AG08395 (cell line): ENCODE results near the gene TCTN1.
"Not testable (repeated sequence)": the region's sequence is repeated elsewhere in the genome, so short reads cannot be mapped to it uniquely, and the experiment has no call there.

Experiments used
- DNase-seq: peaks from one replicate; pipeline ENCODE4 v3.0.0; 2012; ENCODE audit warnings: mixed read lengths, low spot score

TCTN1 gene

DNA sequence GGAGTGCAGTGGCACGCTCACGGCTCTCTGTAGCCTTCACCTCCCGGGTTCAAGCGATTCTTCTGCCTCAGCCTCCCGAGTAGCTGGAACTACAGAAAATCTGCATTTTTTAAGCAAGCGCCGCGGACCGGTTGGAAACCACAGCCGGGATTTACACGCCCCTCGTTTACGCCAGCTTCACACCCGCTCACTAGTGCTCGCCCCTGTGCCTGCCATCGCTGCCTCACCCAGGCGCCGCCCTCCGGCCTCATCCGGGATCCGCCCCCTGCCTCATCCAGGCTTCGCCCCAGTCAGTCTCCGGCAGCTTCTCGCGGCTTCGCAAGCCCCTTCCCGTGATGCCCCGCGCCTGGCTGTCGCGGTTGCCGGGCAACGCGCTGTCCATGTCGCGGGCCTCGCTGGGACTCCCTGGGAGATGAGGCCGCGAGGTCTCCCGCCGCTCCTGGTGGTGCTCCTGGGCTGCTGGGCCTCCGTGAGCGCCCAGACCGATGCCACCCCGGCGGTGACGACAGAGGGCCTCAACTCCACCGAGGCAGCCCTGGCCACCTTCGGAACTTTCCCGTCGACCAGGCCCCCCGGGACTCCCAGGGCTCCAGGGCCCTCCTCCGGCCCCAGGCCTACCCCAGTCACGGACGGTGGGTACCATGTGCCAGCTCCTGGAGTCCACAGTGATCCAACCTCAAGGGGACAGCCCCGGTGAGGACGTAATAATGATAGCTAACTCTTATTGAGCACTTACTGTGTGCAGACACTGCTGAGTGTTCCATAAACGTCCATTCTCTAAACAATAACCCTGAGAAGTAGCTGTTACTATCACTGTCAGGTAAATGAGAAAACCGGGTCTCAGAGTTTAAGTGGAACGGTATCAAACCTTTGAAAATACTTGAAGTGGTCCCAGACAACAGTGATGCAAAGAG, at the start of gene TCTN1:
TSS of gene TCTN1 (plus strand) at position 359 of the 914 bp plus-strand sequence. CDS start at position 413, 54 bp downstream.
- DNase-seq, result peak; percentile 99

DNA sequence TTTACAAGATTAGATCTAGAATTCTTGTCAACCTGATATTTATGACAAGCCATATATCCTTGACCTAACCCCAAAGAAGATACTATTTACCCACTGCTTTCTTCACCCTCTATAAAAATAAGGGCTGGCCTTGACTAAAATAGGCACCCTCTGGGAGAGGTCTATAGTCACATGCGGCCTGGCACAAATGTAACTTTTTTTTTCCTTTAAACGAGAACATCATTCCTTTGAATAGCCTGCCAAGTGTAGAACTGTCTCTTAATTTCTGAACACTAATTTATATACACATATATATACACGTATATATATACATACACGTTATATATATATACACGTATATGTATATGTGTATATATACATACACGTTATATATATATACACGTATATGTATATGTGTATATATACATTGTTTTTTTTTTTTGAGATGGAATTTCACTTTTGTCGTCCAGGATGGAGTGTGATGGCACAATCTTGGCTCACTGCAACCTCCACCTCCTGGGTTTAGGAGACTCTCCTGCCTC, 49.4 kb upstream of the TCTN1 start:
- DNase-seq, result no peak

DNA sequence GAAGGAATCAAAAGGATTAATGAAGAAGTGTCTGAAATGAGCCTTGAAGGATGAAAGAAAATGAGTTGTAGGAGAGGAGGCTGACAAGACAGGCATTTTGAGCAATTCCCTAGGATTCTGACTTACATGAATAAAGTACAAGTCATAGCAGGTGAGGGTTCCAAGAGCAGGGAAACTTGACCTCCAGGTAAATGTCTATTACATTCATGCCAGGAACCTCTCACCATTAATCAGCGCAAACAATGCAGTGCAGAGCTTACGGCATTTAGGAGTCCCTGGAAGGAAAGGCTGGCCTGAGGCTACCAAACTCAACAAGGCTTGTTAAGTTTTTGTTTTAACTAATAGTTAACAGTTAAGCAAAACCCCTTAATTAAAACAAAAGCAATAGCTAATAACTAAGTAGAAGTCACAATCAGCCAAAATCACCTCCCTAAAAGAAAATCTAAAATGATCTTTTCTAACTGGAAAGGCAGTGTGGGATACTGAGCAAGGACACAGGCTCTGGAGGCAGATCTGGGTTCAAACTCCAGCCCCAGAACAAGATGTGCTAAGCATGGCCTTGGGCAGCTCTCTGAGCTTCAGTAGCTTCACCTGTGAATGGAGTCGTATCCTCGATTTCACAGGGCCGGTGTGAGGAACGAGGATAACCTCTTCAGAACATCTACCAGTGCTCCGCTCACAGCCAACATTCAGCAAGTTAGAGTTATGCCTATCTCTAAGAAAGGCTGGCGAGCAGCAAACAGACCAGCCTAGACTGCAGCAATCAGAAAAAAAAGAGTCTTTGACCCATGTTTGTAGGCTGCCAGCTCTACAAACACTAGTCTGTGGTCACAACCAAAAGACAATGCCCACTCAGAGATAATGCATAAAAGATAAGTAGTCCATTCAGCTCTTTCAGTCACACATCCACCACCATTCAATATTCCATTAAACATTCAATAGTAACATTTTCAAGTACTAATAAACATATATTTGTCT, 47.7 kb upstream of the TCTN1 start:
- no peak for DNase-seq

DNA sequence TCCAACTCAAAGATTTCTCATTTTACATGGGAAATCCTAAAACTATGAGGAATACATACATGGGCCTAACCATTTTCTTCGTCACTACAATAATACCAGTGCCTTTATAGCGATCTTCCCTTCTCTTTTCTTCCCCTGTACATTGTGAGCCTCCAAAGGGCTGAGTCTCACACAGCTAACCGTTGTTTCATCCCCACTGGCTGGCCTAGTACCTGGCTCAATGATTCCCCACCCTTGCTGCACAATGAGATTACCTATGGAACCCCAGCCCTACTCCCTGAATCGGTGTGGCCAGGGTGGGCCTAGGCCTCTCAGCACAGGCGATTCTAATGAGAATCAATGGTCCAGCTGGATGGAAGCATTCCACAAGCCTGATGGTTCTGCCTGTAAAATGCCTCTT, 46.9 kb upstream of the TCTN1 start:
- no peak for DNase-seq

DNA sequence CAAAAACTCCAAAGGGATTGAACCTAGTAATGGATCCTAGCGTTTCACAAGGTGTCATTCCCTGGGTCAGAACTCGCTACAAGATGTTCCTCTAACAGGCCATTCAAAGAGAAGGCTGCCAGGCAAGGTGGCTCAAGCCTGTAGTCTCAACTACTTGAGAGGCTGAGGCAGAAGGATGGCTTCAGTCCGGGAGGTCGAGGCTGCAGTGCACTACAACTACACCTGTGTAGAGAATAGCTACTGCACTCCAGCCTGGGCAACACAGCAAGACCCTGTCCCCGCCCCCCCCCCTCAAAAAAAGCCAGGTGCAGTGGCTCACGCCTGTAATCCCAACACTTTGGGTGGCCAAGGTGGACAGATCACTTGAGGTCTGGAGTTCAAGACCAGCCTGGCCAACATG, 45.2 kb upstream of the TCTN1 start:
- no peak for DNase-seq

DNA sequence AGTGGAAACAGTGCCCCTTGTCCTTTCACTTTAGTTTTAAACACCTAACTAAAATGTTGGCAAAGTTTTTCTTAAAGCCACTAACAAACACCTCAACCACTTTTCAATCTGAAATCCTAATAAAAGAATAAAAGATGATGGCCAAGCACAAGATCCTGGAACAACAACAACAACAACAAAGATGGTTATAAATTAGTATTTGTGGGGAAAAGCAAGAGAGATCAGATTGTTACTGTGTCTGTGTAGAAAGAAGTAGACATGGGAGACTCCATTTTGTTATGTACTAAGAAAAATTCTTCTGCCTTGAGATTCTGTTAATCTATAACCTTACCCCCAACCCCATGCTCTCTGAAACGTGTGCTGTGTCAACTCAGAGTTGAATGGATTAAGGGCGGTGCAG, 44.1 kb upstream of the TCTN1 start:
- not testable (repeated sequence) for DNase-seq

DNA sequence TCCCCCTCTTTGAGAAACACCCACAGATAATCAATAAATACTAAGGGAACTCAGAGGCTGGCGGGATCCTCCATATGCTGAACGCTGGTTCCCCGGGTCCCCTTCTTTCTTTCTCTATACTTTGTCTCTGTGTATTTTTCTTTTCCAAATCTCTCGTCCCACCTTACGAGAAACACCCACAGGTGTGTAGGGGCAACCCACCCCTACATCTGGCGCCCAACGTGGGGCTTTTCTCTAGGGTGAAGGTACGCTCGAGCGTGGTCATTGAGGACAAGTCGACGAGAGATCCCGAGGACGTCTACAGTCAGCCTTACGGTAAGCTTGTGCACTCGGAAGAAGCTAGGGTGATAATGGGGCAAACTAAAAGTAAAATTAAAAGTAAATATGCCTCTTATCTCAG, 43.1 kb upstream of the TCTN1 start:
- DNase-seq, result not testable (repeated sequence)

DNA sequence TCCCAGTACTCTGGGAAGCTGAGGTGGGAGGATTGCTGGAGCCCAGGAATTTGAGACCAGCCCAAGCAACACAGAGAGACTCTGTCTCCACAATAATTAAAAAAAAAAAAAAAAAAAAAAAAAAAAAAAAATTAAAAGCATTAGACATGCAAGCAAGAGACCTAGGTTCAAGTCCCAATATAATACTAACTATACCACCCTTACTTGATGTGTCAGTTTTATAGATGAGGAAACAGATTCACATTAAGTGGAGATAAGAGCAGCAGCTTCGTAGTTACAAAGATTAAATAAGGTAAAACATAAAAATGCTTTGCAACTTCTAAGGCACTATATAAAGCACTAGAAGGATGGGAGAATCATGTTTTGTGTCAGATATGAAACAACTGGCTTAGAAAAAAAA, 39.9 kb upstream of the TCTN1 start:
- no peak for DNase-seq

DNA sequence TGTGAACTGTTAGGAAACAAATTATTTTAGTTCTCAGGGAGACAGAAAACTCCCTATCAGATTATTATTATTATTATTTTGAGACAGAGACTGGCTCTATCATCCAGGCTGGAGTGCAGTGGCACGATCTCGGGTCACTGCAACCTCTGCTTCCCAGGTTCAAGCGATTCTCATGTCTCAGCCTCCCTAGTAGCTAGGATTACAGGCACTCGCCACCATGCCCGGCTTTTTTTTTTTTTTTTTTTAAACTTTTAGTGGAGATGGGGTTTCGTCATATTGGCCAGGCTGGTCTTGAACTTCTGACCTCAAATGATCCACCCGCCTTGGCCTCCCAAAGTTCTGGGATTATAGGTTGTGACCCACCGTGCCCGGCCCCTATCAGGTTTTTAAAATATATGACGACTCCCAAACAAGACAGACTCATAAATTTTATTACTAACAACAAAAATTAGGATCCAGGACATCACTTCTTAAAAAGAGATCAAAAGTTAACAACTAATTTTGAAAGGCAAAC, 39.2 kb upstream of the TCTN1 start:
- DNase-seq, result not testable (repeated sequence)

DNA sequence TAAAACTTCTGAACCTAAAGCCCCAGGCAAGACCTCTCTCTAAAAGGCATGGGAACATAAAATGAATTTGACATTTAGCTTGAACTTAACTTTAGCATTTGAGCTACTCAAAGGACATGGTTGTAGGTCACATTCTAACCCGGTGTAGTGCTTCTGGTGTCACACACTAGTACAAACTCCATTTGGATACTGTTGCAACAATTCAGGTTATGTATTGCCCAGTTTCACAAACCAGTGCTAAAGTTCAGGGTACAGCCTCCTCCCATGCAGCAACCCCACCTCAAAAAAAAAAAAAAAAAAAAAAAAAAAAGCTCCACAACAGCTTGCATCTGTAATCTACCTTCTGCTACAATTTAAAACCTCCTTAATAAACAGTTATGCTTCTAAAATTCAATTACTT, 38.6 kb upstream of the TCTN1 start:
- no peak for DNase-seq

DNA sequence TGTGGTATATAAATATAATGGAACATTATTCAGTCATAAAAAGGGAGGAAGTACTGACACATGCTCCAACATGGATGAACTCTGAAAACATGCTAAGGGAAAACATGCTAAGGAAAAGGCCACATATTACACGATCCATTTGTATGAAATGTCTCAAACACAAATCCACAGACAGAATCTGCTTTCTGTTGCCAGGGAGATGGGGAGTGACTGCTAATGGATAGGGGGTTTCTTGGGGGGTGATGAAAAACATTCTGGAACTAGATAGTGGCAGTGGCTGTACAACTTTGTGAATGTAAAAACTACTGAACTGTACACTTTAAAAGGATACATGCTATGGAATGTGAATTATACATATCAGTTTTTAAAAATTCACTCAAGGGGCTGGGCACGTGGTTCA, 37.4 kb upstream of the TCTN1 start:
- no peak for DNase-seq

DNA sequence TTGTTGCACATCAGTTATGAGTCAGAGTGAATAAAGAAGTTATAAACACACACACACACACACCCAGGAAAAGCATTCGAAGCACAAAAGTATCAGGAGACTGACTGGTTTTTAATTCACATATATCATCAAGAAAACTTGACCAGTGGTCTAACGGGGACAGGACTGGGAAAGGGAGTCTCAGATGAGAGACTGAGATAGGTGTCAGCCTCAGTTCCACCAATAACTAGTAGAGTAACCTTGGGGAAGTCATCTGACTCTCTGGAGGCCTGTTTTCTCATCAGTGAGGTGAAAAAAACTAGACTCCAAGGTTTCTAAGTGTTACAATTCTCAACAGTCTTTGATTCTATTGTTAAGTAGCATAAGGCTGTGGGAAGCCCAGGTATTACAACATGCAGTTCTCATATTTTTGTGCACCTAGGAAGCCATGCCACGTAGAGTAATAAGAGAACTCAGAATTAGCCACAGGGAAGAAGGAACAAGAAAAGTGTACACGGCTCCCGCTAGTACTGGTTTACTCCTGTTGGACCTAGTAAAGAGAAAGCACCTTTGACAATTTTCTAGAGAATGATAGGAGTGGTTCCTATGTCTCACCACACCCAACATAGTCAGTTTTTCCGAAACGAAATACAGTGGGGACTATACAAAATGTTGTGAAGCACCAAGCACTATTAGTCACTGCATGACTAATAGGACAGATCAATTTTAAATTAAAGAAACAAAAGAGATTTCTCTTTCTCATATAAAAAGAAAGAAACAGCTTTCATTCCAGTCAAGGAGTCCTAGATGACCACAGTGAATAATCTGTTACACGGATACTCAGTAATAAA, 35.9 kb upstream of the TCTN1 start:
- DNase-seq, result peak; percentile 66

DNA sequence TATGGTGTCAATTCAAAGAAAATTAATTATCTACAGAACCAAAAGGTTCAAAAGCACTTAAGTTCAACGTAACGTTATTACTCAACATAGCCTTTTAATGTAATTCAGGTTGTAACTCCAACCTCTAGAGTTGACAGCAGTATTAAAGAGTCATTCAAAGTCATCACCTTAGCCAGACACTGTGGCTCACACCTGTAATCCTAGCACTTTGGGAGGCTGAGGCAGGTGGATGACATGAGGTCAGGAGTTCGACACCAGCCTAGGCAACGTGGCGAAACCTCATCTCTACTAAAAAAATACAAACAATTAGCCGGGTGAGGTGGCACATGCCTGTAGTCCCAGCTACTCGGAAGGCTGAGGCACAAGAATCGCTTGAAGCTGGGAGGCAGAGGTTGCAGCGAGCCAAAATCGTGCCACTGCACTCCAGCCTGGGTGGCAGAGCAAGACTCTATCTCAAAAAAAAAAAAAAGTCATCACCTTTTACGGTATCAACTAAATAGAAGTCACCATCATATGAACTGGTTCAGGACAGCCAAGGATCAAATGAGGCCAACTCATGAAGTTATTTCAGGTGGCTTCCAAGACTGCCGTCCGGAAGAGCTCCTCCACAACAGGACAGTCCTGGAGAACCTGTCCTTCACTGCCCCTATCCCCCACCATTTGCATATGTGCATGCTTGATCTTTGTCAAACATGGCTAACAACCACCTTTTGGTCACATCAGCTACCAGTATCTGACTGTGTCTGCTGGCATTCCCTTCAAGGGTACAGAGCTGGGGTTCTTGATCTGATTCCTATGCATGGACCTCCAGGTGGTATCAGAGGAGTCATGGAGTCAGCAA, 35.0 kb upstream of the TCTN1 start:
- DNase-seq, result no peak

DNA sequence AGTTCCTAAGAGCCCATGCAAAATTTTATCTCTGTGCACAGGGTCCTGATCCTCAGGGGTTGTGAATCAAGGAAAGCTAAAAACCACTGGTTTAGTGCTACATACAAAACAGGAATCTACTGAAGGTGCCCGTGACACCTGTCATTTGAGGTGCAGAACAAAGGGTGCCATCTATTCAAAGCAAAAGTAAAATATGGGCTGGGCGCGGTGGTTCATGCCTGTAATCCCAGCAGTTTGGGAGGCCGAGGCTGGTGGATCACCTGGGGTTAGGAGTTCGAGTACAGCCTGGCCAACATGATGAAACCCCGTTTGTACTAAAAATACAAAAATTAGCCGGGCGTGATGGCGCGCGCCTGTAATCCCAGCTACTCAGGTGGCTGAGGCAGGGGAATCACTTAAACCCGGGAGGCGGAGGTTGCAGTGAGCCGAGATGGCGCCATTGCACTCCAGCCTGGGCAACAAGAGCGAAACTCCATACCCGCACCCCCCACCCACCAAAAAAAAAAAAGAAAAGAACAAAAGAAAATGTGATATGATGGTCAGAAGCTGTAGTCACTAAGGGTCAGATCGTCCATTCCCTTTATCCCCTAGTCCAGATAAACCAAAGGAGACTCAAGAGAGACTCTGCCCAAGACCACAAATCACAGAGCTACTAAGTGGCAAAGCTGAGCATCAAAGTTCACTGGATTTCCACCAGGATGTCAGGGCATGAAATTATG, 34.2 kb upstream of the TCTN1 start:
- DNase-seq, result no peak

DNA sequence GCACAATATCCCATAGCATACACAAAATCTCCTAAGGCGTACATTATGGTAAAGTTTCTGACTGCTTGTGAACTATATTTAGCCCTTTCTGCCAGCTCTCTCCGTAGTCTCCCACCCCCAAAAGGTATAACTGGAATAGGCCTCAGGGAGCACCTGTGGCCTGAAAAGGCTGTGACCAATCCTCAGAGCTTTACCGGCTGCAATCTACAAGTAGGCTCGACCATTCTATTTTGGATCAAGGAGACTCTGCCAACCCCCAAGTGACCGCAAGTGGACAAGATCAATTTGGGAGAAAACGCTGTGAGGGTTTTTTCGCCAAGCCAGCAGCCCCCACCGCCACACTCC, 32.0 kb upstream of the TCTN1 start:
- no peak for DNase-seq

DNA sequence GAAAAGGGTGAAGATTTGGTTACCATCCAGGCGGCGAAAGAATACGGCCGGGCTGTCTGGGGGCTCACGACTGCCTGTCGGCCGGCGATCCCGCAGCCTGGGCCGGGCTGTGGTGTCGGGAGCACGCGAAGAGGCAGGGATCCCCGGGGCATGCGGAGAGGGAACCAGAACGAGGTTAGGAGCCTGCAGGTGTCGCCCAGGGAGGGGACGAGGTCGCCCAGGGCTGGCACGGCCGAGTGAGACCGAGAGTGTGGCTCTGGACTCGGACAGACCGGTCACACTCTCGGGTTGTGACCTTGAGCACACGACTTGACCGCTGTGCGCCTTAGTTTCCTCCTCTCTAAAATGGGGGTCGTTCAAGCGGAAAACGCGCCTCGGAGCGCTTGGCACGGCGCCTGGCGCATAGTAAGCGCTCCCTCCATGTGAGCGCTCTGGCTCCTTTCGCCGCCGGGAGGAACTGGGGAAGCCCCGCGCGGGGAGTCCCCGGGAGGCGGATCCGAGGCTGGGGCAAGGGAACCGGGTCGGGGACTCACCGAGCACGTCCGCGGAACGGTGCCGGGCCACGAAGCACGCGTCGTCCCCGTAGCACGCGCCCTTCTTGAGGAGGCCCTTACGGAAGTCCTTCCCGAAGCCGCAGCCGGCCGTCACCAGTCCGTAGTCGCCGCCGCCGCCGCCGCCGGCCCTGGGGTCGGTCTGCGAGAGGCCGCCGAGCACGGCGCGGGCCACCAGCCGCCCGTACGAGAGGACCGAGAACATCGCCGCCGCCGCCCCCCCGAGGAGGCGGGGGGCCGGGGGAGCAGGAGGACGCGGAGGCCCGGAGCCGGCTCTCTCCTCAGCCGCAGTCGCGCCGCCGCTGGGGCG, 31.4 kb upstream of the TCTN1 start:
- DNase-seq, result peak; percentile 22

DNA sequence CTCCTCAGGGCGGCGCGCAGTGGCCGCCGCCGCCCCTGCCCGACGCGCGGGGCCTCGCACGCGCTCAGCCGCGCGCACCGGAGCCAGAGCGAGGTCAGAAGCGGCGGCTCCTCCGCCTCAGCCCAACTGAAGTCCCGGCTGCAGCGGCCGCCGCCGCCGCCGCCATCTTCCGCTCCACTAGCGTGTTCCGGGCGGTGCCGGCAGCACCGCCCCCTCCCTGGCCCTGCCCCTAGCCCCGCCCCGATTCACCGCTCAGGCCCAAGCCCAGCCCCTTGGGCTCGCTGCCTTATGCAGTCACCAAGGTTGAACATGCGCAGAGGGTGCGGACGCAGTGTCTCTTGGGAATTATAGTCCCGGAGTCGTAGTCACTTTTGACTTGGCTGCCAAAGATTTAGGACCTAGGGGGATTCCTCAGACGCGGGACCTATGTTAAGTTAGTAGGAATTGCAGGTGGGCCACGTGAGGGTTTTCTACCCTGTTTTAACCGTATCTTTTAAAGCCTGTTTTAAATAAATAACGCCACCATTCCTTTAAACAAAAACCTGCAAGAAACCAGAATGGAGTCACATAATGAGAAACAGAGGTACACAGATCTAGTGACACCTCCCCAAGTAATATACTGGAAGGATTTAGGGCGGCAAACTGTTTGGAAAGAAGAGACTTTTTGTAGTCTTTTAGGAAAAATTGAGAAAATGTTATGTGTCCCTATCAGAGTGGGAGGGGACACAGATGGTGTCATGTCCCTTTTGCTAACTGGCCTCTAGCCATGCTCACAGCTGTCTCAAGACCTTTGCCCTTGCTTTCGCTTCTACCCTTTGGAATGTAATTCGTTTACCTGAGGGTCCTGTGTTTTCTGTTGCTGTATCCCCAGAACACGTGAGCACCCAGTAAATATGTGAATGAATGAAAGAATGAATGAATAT, 30.5 kb upstream of the TCTN1 start, which contains the start of gene PPTC7:
TSS of gene PPTC7 (minus strand) at position 182 of the 923 bp plus-strand sequence. CDS start 287 bp downstream, outside the sequence.
- DNase-seq, result peak; percentile 97
